ENCODE results near the gene ZBTB39. TPM values are rescaled to one million over a fixed set of nuclear protein-coding genes. Genes with fewer than 3 reads are reported as not detected.

Gene ZBTB39
- total and polyA plus RNA-seq, 2 of the 13 experiments (the other 11 are each of a cell fraction or from before 2014, with no cell fraction given), result 6.5 to 6.9 TPM

GRCh38 chr12:56987551-56988053 is 18.7 kb downstream of the ZBTB39 start (continued):
- TF ChIP-seq ZNF574 (CRISPR knock-in tag; IDR thresholded peaks at IDR 0.05) (peak; percentile 76), ERF (CRISPR knock-in tag; IDR thresholded peaks at IDR 0.05) (peak; percentile 41; the same call in 1 of the 2 replicates), THRA (CRISPR knock-in tag; IDR thresholded peaks at IDR 0.05; ENCODE audit: borderline replicate concordance) (peak; percentile 16; the same call in 1 of the 2 replicates), ISL2 (CRISPR knock-in tag; IDR thresholded peaks at IDR 0.05) (0 out of 2 replicates have a peak, but pooled peaks have one; percentile 21), FOSL2 (CRISPR knock-in tag; IDR thresholded peaks at IDR 0.05) (peak; percentile 44; the same call in 1 of the 2 replicates), REL (CRISPR knock-in tag; conservative IDR thresholded peaks at IDR 0.05) (no peak), STAG1 (CRISPR knock-in tag; IDR thresholded peaks at IDR 0.05) (peak; percentile 96), YY1 (IDR thresholded peaks at IDR 0.05; ENCODE audit: insufficient read depth, insufficient replicate concordance, low read depth, low read length) (peak; percentile 26), KMT2B (CRISPR knock-in tag; IDR thresholded peaks at IDR 0.05) (0 out of 2 replicates have a peak, but pooled peaks have one; percentile 17), PRDM15 (CRISPR knock-in tag; IDR thresholded peaks at IDR 0.05) (peak; percentile 72), CHD4 (IDR thresholded peaks at IDR 0.05; ENCODE audit: borderline replicate concordance, low read length) (no peak), NR2F6 (IDR thresholded peaks at IDR 0.05) (no peak), NR2F6 (CRISPR knock-in tag; IDR thresholded peaks at IDR 0.05) (peak; percentile 14; the same call in 1 of the 2 replicates), ZBTB26 (CRISPR knock-in tag; IDR thresholded peaks at IDR 0.05; ENCODE audit: borderline replicate concordance) (0 out of 2 replicates have a peak, but pooled peaks have one; percentile 41), FOXA3 (CRISPR knock-in tag; IDR thresholded peaks at IDR 0.05) (peak; percentile 19; the same call in 1 of the 2 replicates), CSRNP2 (CRISPR knock-in tag; conservative IDR thresholded peaks at IDR 0.05; ENCODE audit: low read depth) (no peak), SALL2 (CRISPR knock-in tag; IDR thresholded peaks at IDR 0.05) (0 out of 2 replicates have a peak, but pooled peaks have one; percentile 49), MAZ (IDR thresholded peaks at IDR 0.05; ENCODE audit: borderline replicate concordance, low read depth, low read length) (no peak), MAZ (CRISPR knock-in tag; IDR thresholded peaks at IDR 0.05; ENCODE audit: low read depth) (0 out of 2 replicates have a peak, but pooled peaks have one; percentile 25)
